HG03432 (cell line): Measurements from ENCODE around the gene PABPC1L2A.
"Not testable (repeated sequence)": the region's sequence is repeated elsewhere in the genome, so short reads cannot be mapped to it uniquely, and the experiment has no call there.

ENCODE experiments used
- ATAC-seq: cut with Tn5 transposase; IDR thresholded peaks from one replicate; pipeline ENCODE4 v1.9.1; 2021; ENCODE audit warnings: mild to moderate bottlenecking, moderate library complexity; ENCODE audit not compliant: unreplicated experiment

PABPC1L2A gene

GRCh38 chrX:73079024-73079562 lies at the start of gene PABPC1L2A:
Gene PABPC1L2A, minus strand, starts transcription at chrX:73079512. Its CDS starts 126 bp downstream, at chrX:73079386.
- ATAC-seq, result not testable (repeated sequence)

GRCh38 chrX:73127700-73128241 lies 48.5 kb upstream of the PABPC1L2A start:
- ATAC-seq, result no peak

GRCh38 chrX:73126240-73126639 lies 46.9 kb upstream of the PABPC1L2A start:
- ATAC-seq, result no peak

GRCh38 chrX:73099505-73099904 lies 20.2 kb upstream of the PABPC1L2A start:
- not testable (repeated sequence) for ATAC-seq

GRCh38 chrX:73086766-73087165 lies 7.5 kb upstream of the PABPC1L2A start:
- not testable (repeated sequence) for ATAC-seq

GRCh38 chrX:73079884-73080283 lies 572 bp upstream of the PABPC1L2A start:
- ATAC-seq, result not testable (repeated sequence)

GRCh38 chrX:73078597-73078996 lies 715 bp downstream of the PABPC1L2A start:
- ATAC-seq, result not testable (repeated sequence)

- no peak for ATAC-seq
Observed at GRCh38 chrX:73076838-73077237, 2.5 kb downstream of the PABPC1L2A start.

GRCh38 chrX:73069365-73070035 lies 9.8 kb downstream of the PABPC1L2A start:
- ATAC-seq, result no peak

- no peak for ATAC-seq
Observed at GRCh38 chrX:73068467-73069364, 10.6 kb downstream of the PABPC1L2A start.

- not testable (repeated sequence) for ATAC-seq
Observed at GRCh38 chrX:73067761-73068466, 11.4 kb downstream of the PABPC1L2A start.

GRCh38 chrX:73028876-73029275 lies 50.4 kb downstream of the PABPC1L2A start:
- ATAC-seq, result no peak
